ENCODE data around the gene GPR37.

Gene GPR37

GRCh38 chr7:124773339-124773738 is 7.7 kb upstream of the GPR37 start:
- TF ChIP-seq CTCF (IDR thresholded peaks at IDR 0.05; ENCODE audit: insufficient read depth, low read length, poor library complexity, severe bottlenecking), result no peak
- DNase-seq (ENCODE audit: extremely low read depth, insufficient read length), result no peak
- Histone ChIP-seq H3K36me3 (ENCODE audit: control insufficient read depth, insufficient read depth, low read length) (no peaks in the 10 kb centered on the region), H3K27me3 (replicated peaks; ENCODE audit: control insufficient read depth, insufficient read depth, low read length) (no peaks in the 10 kb centered on the region; the same call in 1 of the 2 replicates), H3K4me3 (replicated peaks; ENCODE audit: low read depth, low read length) (no peak overlapping the region)

GRCh38 chr7:124769136-124769535 is 3.5 kb upstream of the GPR37 start:
- H3K36me3 ChIP-seq (ENCODE audit: control insufficient read depth, insufficient read depth, low read length), result no peaks in the 10 kb centered on the region
- no peak overlapping the region for H3K4me3 ChIP-seq (replicated peaks; ENCODE audit: low read depth, low read length)
- TF ChIP-seq CTCF (IDR thresholded peaks at IDR 0.05; ENCODE audit: insufficient read depth, low read length, poor library complexity, severe bottlenecking), result no peak
- H3K27me3 ChIP-seq (replicated peaks; ENCODE audit: control insufficient read depth, insufficient read depth, low read length), result no peaks in the 10 kb centered on the region; the same call in 1 of the 2 replicates
- DNase-seq (ENCODE audit: extremely low read depth, insufficient read length), result no peak

GRCh38 chr7:124768525-124768924 is 2.9 kb upstream of the GPR37 start:
- no peak for TF ChIP-seq CTCF (IDR thresholded peaks at IDR 0.05; ENCODE audit: insufficient read depth, low read length, poor library complexity, severe bottlenecking)
- Histone ChIP-seq H3K4me3 (replicated peaks; ENCODE audit: low read depth, low read length) (no peak overlapping the region), H3K27me3 (replicated peaks; ENCODE audit: control insufficient read depth, insufficient read depth, low read length) (no peaks in the 10 kb centered on the region; the same call in none of the 2 replicates), H3K36me3 (ENCODE audit: control insufficient read depth, insufficient read depth, low read length) (no peaks in the 10 kb centered on the region)
- DNase-seq (ENCODE audit: extremely low read depth, insufficient read length), result no peak

- H3K27me3 ChIP-seq (replicated peaks; ENCODE audit: control insufficient read depth, insufficient read depth, low read length), result peaks cover 2% of the 10 kb centered on the region
- peak; percentile 30 for DNase-seq (ENCODE audit: extremely low read depth, insufficient read length)
- H3K4me3 ChIP-seq (replicated peaks; ENCODE audit: low read depth, low read length), result peak overlapping the region; percentile 64
- TF ChIP-seq CTCF (IDR thresholded peaks at IDR 0.05; ENCODE audit: insufficient read depth, low read length, poor library complexity, severe bottlenecking), result no peak
- H3K36me3 ChIP-seq (ENCODE audit: control insufficient read depth, insufficient read depth, low read length), result no peaks in the 10 kb centered on the region
Observed at GRCh38 chr7:124764847-124765400, 668 bp downstream of the GPR37 start.

- no peaks in the 10 kb centered on the region for H3K36me3 ChIP-seq (ENCODE audit: control insufficient read depth, insufficient read depth, low read length)
- H3K27me3 ChIP-seq (replicated peaks; ENCODE audit: control insufficient read depth, insufficient read depth, low read length), result peaks cover 2% of the 10 kb centered on the region
- DNase-seq (ENCODE audit: extremely low read depth, insufficient read length), result no peak
- no peak overlapping the region for H3K4me3 ChIP-seq (replicated peaks; ENCODE audit: low read depth, low read length)
- no peak for TF ChIP-seq CTCF (IDR thresholded peaks at IDR 0.05; ENCODE audit: insufficient read depth, low read length, poor library complexity, severe bottlenecking)
Observed at GRCh38 chr7:124764051-124764846, 1.3 kb downstream of the GPR37 start.
